ENCODE measurements around the gene SPATA13. TPM values are rescaled to one million over a fixed set of nuclear protein-coding genes. Genes with fewer than 3 reads are reported as not detected.

SPATA13 gene
- total and polyA plus RNA-seq, 12 donors: 20.0 to 85.5 (median 31.0) TPM

- no peak overlapping the region for H3K27ac ChIP-seq
- TF ChIP-seq POLR2A (IDR thresholded peaks at IDR 0.05): no peak
- TF ChIP-seq, protein P1, sequence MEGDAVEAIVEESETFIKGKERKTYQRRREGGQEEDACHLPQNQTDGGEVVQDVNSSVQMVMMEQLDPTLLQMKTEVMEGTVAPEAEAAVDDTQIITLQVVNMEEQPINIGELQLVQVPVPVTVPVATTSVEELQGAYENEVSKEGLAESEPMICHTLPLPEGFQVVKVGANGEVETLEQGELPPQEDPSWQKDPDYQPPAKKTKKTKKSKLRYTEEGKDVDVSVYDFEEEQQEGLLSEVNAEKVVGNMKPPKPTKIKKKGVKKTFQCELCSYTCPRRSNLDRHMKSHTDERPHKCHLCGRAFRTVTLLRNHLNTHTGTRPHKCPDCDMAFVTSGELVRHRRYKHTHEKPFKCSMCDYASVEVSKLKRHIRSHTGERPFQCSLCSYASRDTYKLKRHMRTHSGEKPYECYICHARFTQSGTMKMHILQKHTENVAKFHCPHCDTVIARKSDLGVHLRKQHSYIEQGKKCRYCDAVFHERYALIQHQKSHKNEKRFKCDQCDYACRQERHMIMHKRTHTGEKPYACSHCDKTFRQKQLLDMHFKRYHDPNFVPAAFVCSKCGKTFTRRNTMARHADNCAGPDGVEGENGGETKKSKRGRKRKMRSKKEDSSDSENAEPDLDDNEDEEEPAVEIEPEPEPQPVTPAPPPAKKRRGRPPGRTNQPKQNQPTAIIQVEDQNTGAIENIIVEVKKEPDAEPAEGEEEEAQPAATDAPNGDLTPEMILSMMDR (IDR thresholded peaks at IDR 0.05): no peak
- no peaks in the 10 kb centered on the region for H3K27me3 ChIP-seq
- H3K4me1 ChIP-seq (replicated peaks in 1 of 2): peaks cover 0 to 16% of the 10 kb centered on the region in 2 donors
- H3K9me3 ChIP-seq (replicated peaks in 1 of 3): no peaks in the 10 kb centered on the region
- no peaks in the 10 kb centered on the region for H3K36me3 ChIP-seq (replicated peaks in 1 of 2)
- intact Hi-C loops (cut with DNase I): loop anchor here in 1 of 2 donors (10.0 kb wide), 1 partner anchor 89 kb away; no protein-coding TSS in a partner anchor
- H3K4me3 ChIP-seq: no peak overlapping the region
- DNase-seq: peak in 2 of 7 donors; percentile 38 to 44
- WGBS, 4 donors: 32 to 62% (median 51%) methylated on average over 3 of the region's 3 CpGs
These were observed 7.2 kb upstream of the SPATA13 start for GRCh38 chr13:24153347-24153746.

DNA sequence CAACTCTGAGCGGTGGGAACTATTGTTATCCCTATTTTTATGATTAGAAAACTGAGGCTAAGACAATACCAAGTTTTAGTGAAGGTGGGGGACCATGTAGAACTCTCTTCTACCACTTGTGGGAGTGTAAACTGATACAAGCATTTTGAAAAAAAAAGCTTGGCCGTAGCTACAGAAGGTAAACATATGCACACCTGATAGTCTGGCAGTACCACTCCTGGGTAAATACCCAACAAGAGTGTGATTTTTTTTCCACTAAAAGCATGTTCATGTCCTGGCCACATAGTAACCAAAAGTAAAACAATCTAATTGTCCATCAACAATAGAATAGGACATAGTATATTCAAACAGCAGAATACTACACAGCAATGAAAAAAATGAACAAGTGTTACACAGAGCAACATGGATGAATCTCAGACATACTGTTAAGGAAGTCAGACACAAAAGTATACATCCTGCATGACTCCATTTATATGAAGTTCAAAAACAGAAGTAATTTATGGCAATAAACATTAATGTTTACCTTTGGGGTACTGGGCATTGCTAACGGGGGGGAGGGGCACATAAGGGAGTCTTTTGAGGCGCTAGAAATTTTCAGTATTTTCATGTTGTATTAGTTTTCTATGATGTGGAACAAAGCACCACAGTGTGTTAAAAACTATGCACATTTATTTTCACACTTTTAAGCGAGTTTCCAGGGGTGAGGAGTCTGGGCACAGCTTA lies 6.4 kb upstream of the SPATA13 start:
- TF ChIP-seq, protein P1 (IDR thresholded peaks at IDR 0.05): no peak
- TF ChIP-seq POLR2A (IDR thresholded peaks at IDR 0.05): no peak
- H3K36me3 ChIP-seq (replicated peaks in 1 of 2): no peaks in the 10 kb centered on the region
- WGBS, 4 donors: 90 to 95% (median 92%) methylated on average over 5 of the region's 5 CpGs
- H3K4me1 ChIP-seq (replicated peaks in 1 of 2): peaks cover 0 to 8% of the 10 kb centered on the region in 2 donors
- no peak overlapping the region for H3K27ac ChIP-seq
- intact Hi-C loops (cut with DNase I): loop anchor here in 1 of 2 donors (10.0 kb wide), 1 partner anchor 89 kb away; no protein-coding TSS in a partner anchor
- H3K27me3 ChIP-seq: no peaks in the 10 kb centered on the region
- H3K4me3 ChIP-seq: no peak overlapping the region
- DNase-seq: no peak
- no peaks in the 10 kb centered on the region for H3K9me3 ChIP-seq (replicated peaks in 1 of 3)

DNA sequence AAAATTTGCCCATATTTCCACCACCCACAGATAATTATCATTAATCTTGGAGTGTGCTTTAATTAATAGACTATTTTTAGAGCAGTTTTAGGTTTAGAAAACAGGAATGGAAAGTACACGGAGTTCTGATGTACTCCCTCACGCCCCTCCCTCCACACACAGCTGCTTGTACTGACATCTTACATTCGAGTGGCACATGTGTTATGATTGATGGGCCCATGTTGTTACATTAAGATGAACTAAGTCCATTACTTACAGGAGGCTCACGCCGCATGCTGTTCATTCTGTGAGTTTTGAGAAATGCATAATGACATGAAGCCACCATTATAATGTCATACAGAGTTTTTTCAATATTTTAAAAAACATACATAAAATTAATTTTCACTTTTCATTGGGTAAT lies 1.2 kb upstream of the SPATA13 start:
- 61 to 69% (median 66%) methylated on average over 5 of the region's 5 CpGs for WGBS, 4 donors
- no peak overlapping the region for H3K27ac ChIP-seq

More for the DNA sequence above, 1.2 kb upstream of the SPATA13 start:
- no peak overlapping the region for H3K4me3 ChIP-seq
- no peaks in the 10 kb centered on the region for H3K36me3 ChIP-seq (replicated peaks in 1 of 2)
- TF ChIP-seq, protein P1 (IDR thresholded peaks at IDR 0.05): no peak
- no peak for TF ChIP-seq POLR2A (IDR thresholded peaks at IDR 0.05)
- peaks cover 12 to 28% of the 10 kb centered on the region in 2 donors for H3K4me1 ChIP-seq (replicated peaks in 1 of 2)
- H3K27me3 ChIP-seq: no peaks in the 10 kb centered on the region
- DNase-seq: no peak
- intact Hi-C loops (cut with DNase I): loop anchor here in 1 of 2 donors (10.0 kb wide), 1 partner anchor 95 kb away; no protein-coding TSS in a partner anchor
- H3K9me3 ChIP-seq (replicated peaks in 1 of 3): no peaks in the 10 kb centered on the region

Measured in adrenal gland (tissue), 12 donors.